SK-N-SH treated with all-trans-retinoic acid at 6 μM for 48 hours (cell line): ENCODE results near the gene RAB19.

Source experiments
- ATAC-seq: fragments of 200-7000 bp; cut with Tn5 transposase; 3 replicates; pipeline ENCODE4 v1.9.1; 2020; ENCODE audit warnings: mild to moderate bottlenecking, moderate library complexity
- ARNTL ChIP-seq: fragments of 450-650 bp; formaldehyde crosslinking; IDR thresholded peaks from 2 replicates; pipeline ENCODE4 v1.5.0; 2020; ENCODE audit warnings: low read depth, mild to moderate bottlenecking, moderate library complexity, borderline replicate concordance
- BACH2 ChIP-seq: fragments of 250-450 bp; sonication (Bioruptor Pico); IDR thresholded peaks from 2 replicates; pipeline ENCODE4 v1.9.0; 2021; ENCODE audit warnings: mild to moderate bottlenecking, borderline replicate concordance
- CSDC2 ChIP-seq: fragments of 250-450 bp; sonication (Bioruptor Pico); IDR thresholded peaks from 2 replicates; pipeline ENCODE4 v1.5.0; 2020; ENCODE audit warnings: mild to moderate bottlenecking, moderate library complexity
- GLIS3 ChIP-seq: fragments of 250-450 bp; sonication (Bioruptor Pico); IDR thresholded peaks from 2 replicates; pipeline ENCODE4 v1.5.0; 2020; ENCODE audit warnings: mild to moderate bottlenecking, moderate library complexity
- ISL1 ChIP-seq: fragments of 250-450 bp; sonication (Bioruptor Pico); IDR thresholded peaks from 2 replicates; pipeline ENCODE4 v2.1.2; 2022; ENCODE audit warnings: mild to moderate bottlenecking, moderate library complexity
- OSR1 ChIP-seq: fragments of 250-450 bp; sonication (Bioruptor Pico); IDR thresholded peaks from 2 replicates; pipeline ENCODE4 v1.8.0; 2022; ENCODE audit warnings: moderate library complexity, mild to moderate bottlenecking, inconsistent platforms
- PPARA ChIP-seq: fragments of 250-450 bp; sonication (Bioruptor Pico); IDR thresholded peaks from 2 replicates; pipeline ENCODE4 v1.5.0; 2020; ENCODE audit warnings: mild to moderate bottlenecking, borderline replicate concordance
- SNAI2 ChIP-seq: fragments of 250-450 bp; sonication (Bioruptor Pico); IDR thresholded peaks from 2 replicates; pipeline ENCODE4 v1.5.0; 2020; ENCODE audit warnings: mild to moderate bottlenecking, moderate library complexity
- TOX ChIP-seq: fragments of 250-450 bp; sonication (Bioruptor Pico); IDR thresholded peaks from 2 replicates; pipeline ENCODE4 v1.8.0; 2021; ENCODE audit warnings: mild to moderate bottlenecking, moderate library complexity, borderline replicate concordance
- ZC3H10 ChIP-seq: fragments of 250-450 bp; sonication (Bioruptor Pico); IDR thresholded peaks from 2 replicates; pipeline ENCODE4 v1.5.1; 2021; ENCODE audit warnings: mild to moderate bottlenecking, moderate library complexity
- ZFP3 ChIP-seq: fragments of 250-450 bp; sonication (Bioruptor Pico); IDR thresholded peaks from 2 replicates; pipeline ENCODE4 v1.5.0; 2020; ENCODE audit warnings: mild to moderate bottlenecking, moderate library complexity
- ZFP30 ChIP-seq: fragments of 450-650 bp; formaldehyde crosslinking; IDR thresholded peaks from 2 replicates; pipeline ENCODE4 v1.5.0; 2022; ENCODE audit warnings: mild to moderate bottlenecking, moderate library complexity
- ZNF70 ChIP-seq: fragments of 450-650 bp; formaldehyde crosslinking; IDR thresholded peaks from 2 replicates; pipeline ENCODE4 v1.5.0; 2020; ENCODE audit warnings: mild to moderate bottlenecking, moderate library complexity
- ZNF8 ChIP-seq: fragments of 450-650 bp; formaldehyde crosslinking; IDR thresholded peaks from 2 replicates; pipeline ENCODE4 v1.5.0; 2020; ENCODE audit warnings: mild to moderate bottlenecking, moderate library complexity
- TF ChIP-seq, protein P1 (sequence below): fragments of 250-450 bp; sonication (Bioruptor Pico); IDR thresholded peaks from 2 replicates; pipeline ENCODE4 v1.8.0; 2020; ENCODE audit warnings: mild to moderate bottlenecking, moderate library complexity, borderline replicate concordance
- TF ChIP-seq, protein P2 (sequence below): fragments of 250-450 bp; sonication (Bioruptor Pico); IDR thresholded peaks from 2 replicates; pipeline ENCODE4 v1.8.0; 2021; ENCODE audit warnings: low read depth, mild to moderate bottlenecking, moderate library complexity, borderline replicate concordance
- TF ChIP-seq, protein P3 (sequence below): fragments of 250-450 bp; sonication (Bioruptor Pico); IDR thresholded peaks from 2 replicates; pipeline ENCODE4 v1.5.1; 2021; ENCODE audit warnings: mild to moderate bottlenecking, moderate library complexity
- TF ChIP-seq, protein P4 (sequence below): fragments of 250-450 bp; sonication (Bioruptor Pico); IDR thresholded peaks from 2 replicates; pipeline ENCODE4 v1.5.0; 2020; ENCODE audit warnings: mild to moderate bottlenecking, moderate library complexity
- TF ChIP-seq, protein P5 (sequence below): fragments of 250-450 bp; sonication (Bioruptor Pico); IDR thresholded peaks from 2 replicates; pipeline ENCODE4 v1.5.1; 2020; ENCODE audit warnings: low read depth, mild to moderate bottlenecking, moderate library complexity

RAB19 gene

DNA sequence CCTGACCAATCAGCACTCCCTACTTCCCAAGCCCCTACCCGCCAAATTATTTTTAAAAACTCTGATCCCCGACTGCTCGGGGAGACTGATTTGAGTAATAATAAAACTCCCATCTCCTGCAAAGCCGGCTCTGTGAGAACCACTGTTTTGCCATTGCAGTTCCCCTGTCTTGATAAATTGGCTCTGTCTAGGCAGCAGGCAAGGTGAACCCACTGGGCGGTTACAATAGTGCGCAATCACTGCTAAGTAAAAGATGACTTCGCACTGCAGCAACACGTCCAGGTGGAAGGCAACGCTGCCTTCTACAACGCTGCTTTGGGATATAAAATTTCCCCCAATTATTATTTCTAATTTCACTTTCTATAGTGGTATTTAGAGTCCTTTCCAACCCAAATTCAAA, 14.4 kb upstream of the RAB19 start (continued):
- TF ChIP-seq, protein P1, sequence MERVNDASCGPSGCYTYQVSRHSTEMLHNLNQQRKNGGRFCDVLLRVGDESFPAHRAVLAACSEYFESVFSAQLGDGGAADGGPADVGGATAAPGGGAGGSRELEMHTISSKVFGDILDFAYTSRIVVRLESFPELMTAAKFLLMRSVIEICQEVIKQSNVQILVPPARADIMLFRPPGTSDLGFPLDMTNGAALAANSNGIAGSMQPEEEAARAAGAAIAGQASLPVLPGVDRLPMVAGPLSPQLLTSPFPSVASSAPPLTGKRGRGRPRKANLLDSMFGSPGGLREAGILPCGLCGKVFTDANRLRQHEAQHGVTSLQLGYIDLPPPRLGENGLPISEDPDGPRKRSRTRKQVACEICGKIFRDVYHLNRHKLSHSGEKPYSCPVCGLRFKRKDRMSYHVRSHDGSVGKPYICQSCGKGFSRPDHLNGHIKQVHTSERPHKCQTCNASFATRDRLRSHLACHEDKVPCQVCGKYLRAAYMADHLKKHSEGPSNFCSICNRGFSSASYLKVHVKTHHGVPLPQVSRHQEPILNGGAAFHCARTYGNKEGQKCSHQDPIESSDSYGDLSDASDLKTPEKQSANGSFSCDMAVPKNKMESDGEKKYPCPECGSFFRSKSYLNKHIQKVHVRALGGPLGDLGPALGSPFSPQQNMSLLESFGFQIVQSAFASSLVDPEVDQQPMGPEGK: no peak
- TF ChIP-seq, protein P2, sequence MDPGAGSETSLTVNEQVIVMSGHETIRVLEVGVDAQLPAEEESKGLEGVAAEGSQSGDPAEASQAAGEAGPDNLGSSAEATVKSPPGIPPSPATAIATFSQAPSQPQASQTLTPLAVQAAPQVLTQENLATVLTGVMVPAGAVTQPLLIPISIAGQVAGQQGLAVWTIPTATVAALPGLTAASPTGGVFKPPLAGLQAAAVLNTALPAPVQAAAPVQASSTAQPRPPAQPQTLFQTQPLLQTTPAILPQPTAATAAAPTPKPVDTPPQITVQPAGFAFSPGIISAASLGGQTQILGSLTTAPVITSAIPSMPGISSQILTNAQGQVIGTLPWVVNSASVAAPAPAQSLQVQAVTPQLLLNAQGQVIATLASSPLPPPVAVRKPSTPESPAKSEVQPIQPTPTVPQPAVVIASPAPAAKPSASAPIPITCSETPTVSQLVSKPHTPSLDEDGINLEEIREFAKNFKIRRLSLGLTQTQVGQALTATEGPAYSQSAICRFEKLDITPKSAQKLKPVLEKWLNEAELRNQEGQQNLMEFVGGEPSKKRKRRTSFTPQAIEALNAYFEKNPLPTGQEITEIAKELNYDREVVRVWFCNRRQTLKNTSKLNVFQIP: no peak
- TF ChIP-seq BACH2 (no peak), ZFP3 (no peak)

DNA sequence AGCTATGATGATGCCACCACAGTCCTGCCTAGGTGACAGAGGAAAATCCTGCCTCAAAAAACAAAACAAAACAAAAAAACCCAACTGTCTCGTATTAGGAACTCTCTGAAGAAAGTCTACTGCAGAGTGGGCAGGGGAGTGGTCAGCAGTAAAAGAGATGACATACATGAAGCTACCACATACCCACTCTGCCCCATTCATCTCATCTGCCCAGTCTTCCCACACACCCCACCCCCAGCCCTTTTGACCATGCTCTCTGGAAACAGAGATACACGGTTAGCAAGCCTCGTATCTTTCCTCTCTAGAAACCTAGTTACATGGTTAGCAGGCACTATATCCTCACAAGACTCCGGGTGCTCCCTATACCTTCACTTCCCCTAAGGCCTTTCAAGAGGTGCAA, 13.8 kb upstream of the RAB19 start:
- no peak for ATAC-seq
- TF ChIP-seq TOX (no peak), ARNTL (CRISPR knock-in tag) (no peak), ZNF8 (no peak)

DNA sequence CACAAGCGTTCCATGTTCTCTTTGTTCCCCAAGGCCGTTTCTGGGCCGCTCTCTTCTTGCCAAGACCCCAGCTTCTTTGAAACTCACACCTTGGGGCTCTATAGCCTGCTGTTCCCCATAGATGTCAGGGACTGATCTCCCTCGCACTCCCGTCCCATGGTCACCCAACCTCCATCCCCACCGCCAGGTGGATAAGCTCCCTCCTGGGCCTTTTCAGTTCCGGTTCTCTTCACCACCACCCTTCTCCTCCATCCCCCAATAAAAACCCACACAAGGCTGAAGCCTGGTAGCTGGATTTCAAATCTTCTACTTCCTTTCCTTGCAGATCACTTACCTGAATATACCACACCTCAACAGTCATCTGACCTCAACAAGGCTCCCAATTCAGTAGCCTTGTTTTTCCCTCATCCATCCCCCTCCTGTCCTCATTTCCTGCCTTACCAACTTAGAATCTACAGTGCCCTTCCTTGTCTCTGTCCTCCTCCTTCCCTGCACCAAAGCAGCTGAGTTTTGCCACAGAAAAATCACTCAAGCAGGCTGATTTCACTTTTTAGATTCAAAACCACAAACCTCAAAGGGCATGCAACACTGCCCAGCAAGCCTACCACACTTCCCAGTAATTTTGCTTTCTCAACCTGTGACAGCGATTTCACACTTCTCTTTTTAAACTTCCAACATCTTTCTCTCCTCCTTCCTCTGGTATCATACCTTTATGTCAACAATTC, 13.2 kb upstream of the RAB19 start:
- peak; percentile 13; the same call in 1 of the 3 replicates for ATAC-seq
- TF ChIP-seq SNAI2 (CRISPR knock-in tag): no peak
- TF ChIP-seq CSDC2: no peak

DNA sequence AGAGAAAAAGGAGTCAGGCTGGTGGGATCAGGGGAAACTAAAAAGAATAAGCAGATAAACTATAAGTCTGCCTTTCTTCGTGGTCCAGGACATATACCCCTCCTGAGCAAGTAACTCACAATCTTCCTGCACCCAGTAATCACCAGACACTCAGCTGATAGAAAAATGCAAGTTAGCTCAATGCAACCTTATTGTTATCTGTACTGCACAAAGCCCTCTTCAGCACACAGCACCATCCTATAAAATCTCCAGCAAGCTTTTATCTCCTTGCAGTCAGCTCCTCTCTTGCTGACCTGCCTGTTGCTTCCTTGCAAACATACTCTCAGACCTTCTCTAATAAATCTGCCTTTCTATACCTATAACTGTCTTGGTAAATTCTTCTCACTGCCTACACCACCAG, 12.2 kb upstream of the RAB19 start:
- ATAC-seq: no peak
- TF ChIP-seq ZNF8 (no peak), ZFP3 (no peak), PPARA (CRISPR knock-in tag) (no peak), TOX (no peak), ZFP30 (no peak), ZNF70 (CRISPR knock-in tag) (no peak), ISL1 (no peak), ARNTL (CRISPR knock-in tag) (no peak), ZC3H10 (no peak), OSR1 (CRISPR knock-in tag) (no peak), GLIS3 (CRISPR knock-in tag) (no peak), CSDC2 (no peak)
- TF ChIP-seq, protein P3, sequence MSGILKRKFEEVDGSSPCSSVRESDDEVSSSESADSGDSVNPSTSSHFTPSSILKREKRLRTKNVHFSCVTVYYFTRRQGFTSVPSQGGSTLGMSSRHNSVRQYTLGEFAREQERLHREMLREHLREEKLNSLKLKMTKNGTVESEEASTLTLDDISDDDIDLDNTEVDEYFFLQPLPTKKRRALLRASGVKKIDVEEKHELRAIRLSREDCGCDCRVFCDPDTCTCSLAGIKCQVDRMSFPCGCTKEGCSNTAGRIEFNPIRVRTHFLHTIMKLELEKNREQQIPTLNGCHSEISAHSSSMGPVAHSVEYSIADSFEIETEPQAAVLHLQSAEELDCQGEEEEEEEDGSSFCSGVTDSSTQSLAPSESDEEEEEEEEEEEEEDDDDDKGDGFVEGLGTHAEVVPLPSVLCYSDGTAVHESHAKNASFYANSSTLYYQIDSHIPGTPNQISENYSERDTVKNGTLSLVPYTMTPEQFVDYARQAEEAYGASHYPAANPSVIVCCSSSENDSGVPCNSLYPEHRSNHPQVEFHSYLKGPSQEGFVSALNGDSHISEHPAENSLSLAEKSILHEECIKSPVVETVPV (CRISPR knock-in tag): no peak
- TF ChIP-seq, protein P4, sequence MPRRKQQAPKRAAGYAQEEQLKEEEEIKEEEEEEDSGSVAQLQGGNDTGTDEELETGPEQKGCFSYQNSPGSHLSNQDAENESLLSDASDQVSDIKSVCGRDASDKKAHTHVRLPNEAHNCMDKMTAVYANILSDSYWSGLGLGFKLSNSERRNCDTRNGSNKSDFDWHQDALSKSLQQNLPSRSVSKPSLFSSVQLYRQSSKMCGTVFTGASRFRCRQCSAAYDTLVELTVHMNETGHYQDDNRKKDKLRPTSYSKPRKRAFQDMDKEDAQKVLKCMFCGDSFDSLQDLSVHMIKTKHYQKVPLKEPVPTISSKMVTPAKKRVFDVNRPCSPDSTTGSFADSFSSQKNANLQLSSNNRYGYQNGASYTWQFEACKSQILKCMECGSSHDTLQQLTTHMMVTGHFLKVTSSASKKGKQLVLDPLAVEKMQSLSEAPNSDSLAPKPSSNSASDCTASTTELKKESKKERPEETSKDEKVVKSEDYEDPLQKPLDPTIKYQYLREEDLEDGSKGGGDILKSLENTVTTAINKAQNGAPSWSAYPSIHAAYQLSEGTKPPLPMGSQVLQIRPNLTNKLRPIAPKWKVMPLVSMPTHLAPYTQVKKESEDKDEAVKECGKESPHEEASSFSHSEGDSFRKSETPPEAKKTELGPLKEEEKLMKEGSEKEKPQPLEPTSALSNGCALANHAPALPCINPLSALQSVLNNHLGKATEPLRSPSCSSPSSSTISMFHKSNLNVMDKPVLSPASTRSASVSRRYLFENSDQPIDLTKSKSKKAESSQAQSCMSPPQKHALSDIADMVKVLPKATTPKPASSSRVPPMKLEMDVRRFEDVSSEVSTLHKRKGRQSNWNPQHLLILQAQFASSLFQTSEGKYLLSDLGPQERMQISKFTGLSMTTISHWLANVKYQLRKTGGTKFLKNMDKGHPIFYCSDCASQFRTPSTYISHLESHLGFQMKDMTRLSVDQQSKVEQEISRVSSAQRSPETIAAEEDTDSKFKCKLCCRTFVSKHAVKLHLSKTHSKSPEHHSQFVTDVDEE (CRISPR knock-in tag): no peak
- TF ChIP-seq, protein P1: no peak
- TF ChIP-seq, protein P5, sequence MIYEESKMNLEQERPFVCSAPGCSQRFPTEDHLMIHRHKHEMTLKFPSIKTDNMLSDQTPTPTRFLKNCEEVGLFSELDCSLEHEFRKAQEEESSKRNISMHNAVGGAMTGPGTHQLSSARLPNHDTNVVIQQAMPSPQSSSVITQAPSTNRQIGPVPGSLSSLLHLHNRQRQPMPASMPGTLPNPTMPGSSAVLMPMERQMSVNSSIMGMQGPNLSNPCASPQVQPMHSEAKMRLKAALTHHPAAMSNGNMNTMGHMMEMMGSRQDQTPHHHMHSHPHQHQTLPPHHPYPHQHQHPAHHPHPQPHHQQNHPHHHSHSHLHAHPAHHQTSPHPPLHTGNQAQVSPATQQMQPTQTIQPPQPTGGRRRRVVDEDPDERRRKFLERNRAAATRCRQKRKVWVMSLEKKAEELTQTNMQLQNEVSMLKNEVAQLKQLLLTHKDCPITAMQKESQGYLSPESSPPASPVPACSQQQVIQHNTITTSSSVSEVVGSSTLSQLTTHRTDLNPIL: no peak
